ENCODE measurements around the gene RBM17.

The RBM17 gene

GRCh38 chr10:6151087-6151977 lies 62.5 kb downstream of the RBM17 start:
- peak; percentile 80 for DNase-seq (ENCODE audit: low spot score)
- peak; percentile 81 for TF ChIP-seq CTCF (IDR thresholded peaks at IDR 0.05; ENCODE audit: extremely low read depth, missing control alignments)

GRCh38 chr10:6153845-6154244 lies 65.0 kb downstream of the RBM17 start:
- TF ChIP-seq CTCF (IDR thresholded peaks at IDR 0.05; ENCODE audit: extremely low read depth, missing control alignments): no peak
- DNase-seq (ENCODE audit: low spot score): no peak

- DNase-seq (ENCODE audit: low spot score): no peak
- TF ChIP-seq CTCF (IDR thresholded peaks at IDR 0.05; ENCODE audit: extremely low read depth, missing control alignments): no peak
Measured at GRCh38 chr10:6154566-6154965, 65.7 kb downstream of the RBM17 start.

GRCh38 chr10:6158276-6158675 lies 69.4 kb downstream of the RBM17 start:
- no peak for DNase-seq (ENCODE audit: low spot score)
- TF ChIP-seq CTCF (IDR thresholded peaks at IDR 0.05; ENCODE audit: extremely low read depth, missing control alignments): no peak

GRCh38 chr10:6161921-6162320 lies 73.1 kb downstream of the RBM17 start:
- no peak for DNase-seq (ENCODE audit: low spot score)
- TF ChIP-seq CTCF (IDR thresholded peaks at IDR 0.05; ENCODE audit: extremely low read depth, missing control alignments): no peak

GRCh38 chr10:6162589-6163356 lies 73.9 kb downstream of the RBM17 start:
- no peak for DNase-seq (ENCODE audit: low spot score)
- no peak for TF ChIP-seq CTCF (IDR thresholded peaks at IDR 0.05; ENCODE audit: extremely low read depth, missing control alignments)
